COLO668 (cell line): ENCODE measurements around the gene SNCB.
A peak's percentile ranks its signal among the peaks of the same experiment; 100 is the strongest.
"Not testable (repeated sequence)": the region's sequence is repeated elsewhere in the genome, so short reads cannot be mapped to it uniquely, and the experiment has no call there.

ENCODE experiments used
- DNase-seq: peaks from one replicate; lab custom pipeline; 2025; ENCODE audit not compliant: unreplicated experiment; lab: John Stamatoyannopoulos, UW

SNCB gene

GRCh38 chr5:176601901-176602482 is 28.3 kb downstream of the SNCB start:
- no peak for DNase-seq

- not testable (repeated sequence) for DNase-seq
Observed at GRCh38 chr5:176599749-176600430, 30.4 kb downstream of the SNCB start.

GRCh38 chr5:176597417-176598389 is 32.6 kb downstream of the SNCB start:
- no peak for DNase-seq

- DNase-seq = no peak
Observed at GRCh38 chr5:176596689-176597416, 33.5 kb downstream of the SNCB start.

GRCh38 chr5:176596069-176596644 is 34.2 kb downstream of the SNCB start:
- no peak for DNase-seq

- no peak for DNase-seq
Observed at GRCh38 chr5:176595386-176595943, 34.9 kb downstream of the SNCB start.

GRCh38 chr5:176594554-176594953 is 35.8 kb downstream of the SNCB start:
- no peak for DNase-seq

- no peak for DNase-seq
Observed at GRCh38 chr5:176593273-176593869, 37.0 kb downstream of the SNCB start.

GRCh38 chr5:176592573-176592972 is 37.8 kb downstream of the SNCB start:
- DNase-seq = no peak

- DNase-seq = not testable (repeated sequence)
Observed at GRCh38 chr5:176591667-176592066, 38.7 kb downstream of the SNCB start.

GRCh38 chr5:176590035-176590717 is 40.2 kb downstream of the SNCB start:
- DNase-seq = peak; percentile 86

GRCh38 chr5:176589039-176589769 is 41.1 kb downstream of the SNCB start:
- DNase-seq = no peak

GRCh38 chr5:176588297-176588696 is 42.0 kb downstream of the SNCB start:
- no peak for DNase-seq

GRCh38 chr5:176587398-176587797 is 42.9 kb downstream of the SNCB start:
- no peak for DNase-seq

GRCh38 chr5:176583076-176583475 is 47.3 kb downstream of the SNCB start:
- DNase-seq = no peak

GRCh38 chr5:176581361-176581760 is 49.0 kb downstream of the SNCB start:
- no peak for DNase-seq

- no peak for DNase-seq
Observed at GRCh38 chr5:176579323-176579722, 51.0 kb downstream of the SNCB start.

GRCh38 chr5:176578391-176578808 is 51.9 kb downstream of the SNCB start:
- peak; percentile 73 for DNase-seq
